Thyroid gland (tissue), 4 donors: ENCODE measurements around the gene SLC25A23. TPM values are rescaled to one million over a fixed set of nuclear protein-coding genes. Genes with fewer than 3 reads are reported as not detected.

ENCODE experiments used
- DNase-seq, 2 donors: peaks; one replicate each; pipeline ENCODE4 v3.0.0-alpha.2; 2019
- H3K27ac ChIP-seq, 3 donors: fragments of 200-600 bp; sonication (generic); 1 replicate in 2 of 3; 2 replicates in 1 of 3; pipeline ENCODE4 v1.5.1; 2016 to 2019; ENCODE audit warnings: mild to moderate bottlenecking in 1 of 3, moderate library complexity in 1 of 3
- H3K27me3 ChIP-seq: fragments of 200-600 bp; sonication (generic); one replicate; pipeline ENCODE4 v1.5.1; 2019
- H3K36me3 ChIP-seq, 2 donors: fragments of 200-600 bp; sonication (generic); one replicate each; pipeline ENCODE4 v1.5.1; 2016 to 2019
- H3K4me1 ChIP-seq, 2 donors: fragments of 200-600 bp; sonication (generic); one replicate each; pipeline ENCODE4 v1.5.1; 2017 to 2019
- H3K4me3 ChIP-seq, 3 donors: fragments of 200-600 bp; sonication (generic); replicated peaks in 1 of 3; 1 replicate in 2 of 3; 2 replicates in 1 of 3; pipeline ENCODE4 v1.5.1; 2016; ENCODE audit warnings: mild to moderate bottlenecking in 1 of 3
- H3K9me3 ChIP-seq: fragments of 200-600 bp; sonication (generic); one replicate; pipeline ENCODE4 v1.5.1; 2017
- CTCF ChIP-seq, 6 experiments: fragments of 200-600 bp in 3 of 6; fragments of 450-650 bp in 3 of 6; sonication (generic) in 3 of 6; IDR thresholded peaks; one replicate each; pipeline ENCODE4 v1.5.1; 2016 to 2019; ENCODE audit warnings: antibody characterized with exemption in 6 of 6, mild to moderate bottlenecking in 2 of 6, inconsistent platforms in 1 of 6, moderate library complexity in 1 of 6
- POLR2A ChIP-seq, 2 donors: fragments of 450-650 bp; IDR thresholded peaks; one replicate each; pipeline ENCODE4 v1.6.1; 2017; ENCODE audit warnings: antibody characterized with exemption in 2 of 2, mild to moderate bottlenecking in 2 of 2, moderate library complexity in 1 of 2
- WGBS, 2 donors: methylation state at CpG; one replicate each; pipeline ENCODE4 v1.1.5; 2017; 5-methylcytosine and 5-hydroxymethylcytosine counted together
- intact Hi-C: fragments of 100-400 bp; cut with DNase I; formaldehyde crosslinking; loops from one replicate; pipeline ENCODE4 v1.15.1; 2023
- total RNA-seq, 4 donors: library from RNA; depleted of rRNA; stranded (reverse); fragments of >200 nt; gene quantifications; one replicate each; pipeline ENCODE4 v1.2.3, GENCODE V29; 2016

SLC25A23 gene
- total RNA-seq, 4 donors from 2014 or later, result 75.2 to 214 (median 152) TPM

- WGBS, 2 donors, result 93 to 94% methylated on average over 5 of the region's 5 CpGs
These were observed 9.4 kb downstream of the SLC25A23 start for GRCh38 chr19:6450166-6450565.

GRCh38 chr19:6448045-6448444 is 11.5 kb downstream of the SLC25A23 start:
- H3K27ac ChIP-seq, result no peak overlapping the region
- H3K27me3 ChIP-seq, result no peaks in the 10 kb centered on the region
- H3K4me3 ChIP-seq, result no peak overlapping the region
- TF ChIP-seq CTCF (IDR thresholded peaks at IDR 0.05) (no peak), POLR2A (IDR thresholded peaks at IDR 0.05) (no peak)
- no peaks in the 10 kb centered on the region for H3K9me3 ChIP-seq
- H3K4me1 ChIP-seq, result peaks cover 0 to 13% of the 10 kb centered on the region in 2 donors
- WGBS, 2 donors, result 89 to 92% methylated on average over 3 of the region's 3 CpGs
- H3K36me3 ChIP-seq, result no peaks in the 10 kb centered on the region
- intact Hi-C loops, result no loop called here
- no peak for DNase-seq

More at GRCh38 chr19:6450166-6450565, 9.4 kb downstream of the SLC25A23 start:
- intact Hi-C loops, result no loop called here
- Histone ChIP-seq H3K27ac (no peak overlapping the region), H3K4me1 (peaks cover 0 to 13% of the 10 kb centered on the region in 2 donors), H3K27me3 (no peaks in the 10 kb centered on the region), H3K36me3 (peaks cover 16 to 19% of the 10 kb centered on the region in 2 donors), H3K4me3 (no peak overlapping the region), H3K9me3 (no peaks in the 10 kb centered on the region)
- no peak for DNase-seq
- no peak for TF ChIP-seq POLR2A (IDR thresholded peaks at IDR 0.05)
- TF ChIP-seq CTCF (IDR thresholded peaks at IDR 0.05), result no peak

- intact Hi-C loops, result no loop called here
- no peak for DNase-seq
- WGBS, 2 donors, result 96 to 100% methylated on average over 3 of the region's 3 CpGs
- H3K4me3 ChIP-seq, result no peak overlapping the region
- no peak overlapping the region for H3K27ac ChIP-seq
- H3K9me3 ChIP-seq, result no peaks in the 10 kb centered on the region
- TF ChIP-seq POLR2A (IDR thresholded peaks at IDR 0.05), result no peak
- TF ChIP-seq CTCF (IDR thresholded peaks at IDR 0.05), result no peak
- no peaks in the 10 kb centered on the region for H3K36me3 ChIP-seq
- H3K4me1 ChIP-seq, result peaks cover 0 to 4% of the 10 kb centered on the region in 2 donors
- H3K27me3 ChIP-seq, result no peaks in the 10 kb centered on the region
These were observed 13.1 kb downstream of the SLC25A23 start for GRCh38 chr19:6446452-6446851.

GRCh38 chr19:6443986-6444385 is 15.6 kb downstream of the SLC25A23 start:
- DNase-seq, result no peak
- no peak overlapping the region for H3K27ac ChIP-seq
- H3K4me1 ChIP-seq, result no peaks in the 10 kb centered on the region
- no peaks in the 10 kb centered on the region for H3K36me3 ChIP-seq
- intact Hi-C loops, result no loop called here
- no peaks in the 10 kb centered on the region for H3K27me3 ChIP-seq
- no peaks in the 10 kb centered on the region for H3K9me3 ChIP-seq
- H3K4me3 ChIP-seq, result no peak overlapping the region
- WGBS, 2 donors, result 94 to 95% methylated on average over 8 to 13 of the region's 13 CpGs
- TF ChIP-seq CTCF (IDR thresholded peaks at IDR 0.05) (no peak), POLR2A (IDR thresholded peaks at IDR 0.05) (no peak)

- TF ChIP-seq POLR2A (IDR thresholded peaks at IDR 0.05) (no peak), CTCF (IDR thresholded peaks at IDR 0.05) (no peak)
- 92 to 96% methylated on average over 11 to 13 of the region's 13 CpGs for WGBS, 2 donors
- Histone ChIP-seq H3K9me3 (no peaks in the 10 kb centered on the region), H3K27me3 (no peaks in the 10 kb centered on the region), H3K4me3 (no peak overlapping the region), H3K36me3 (no peaks in the 10 kb centered on the region), H3K4me1 (no peaks in the 10 kb centered on the region), H3K27ac (no peak overlapping the region)
- intact Hi-C loops, result no loop called here
- DNase-seq, result no peak
These were observed 17.4 kb downstream of the SLC25A23 start for GRCh38 chr19:6442087-6442688.
